LHCN-M2 (cell line): ENCODE results near the gene FBXO40. TPM values are rescaled to one million over a fixed set of nuclear protein-coding genes. Genes with fewer than 3 reads are reported as not detected.

Source experiments
- DNase-seq: peaks from one replicate; pipeline ENCODE4 v3.0.0-alpha.2; 2012; ENCODE audit warnings: low read depth
- total RNA-seq: library from RNA; depleted of rRNA; stranded (reverse); fragments of >200 nt; gene quantifications from 2 replicates; pipeline ENCODE4 v1.2.3, GENCODE V29; 2014; rRNA removed

Gene FBXO40
- total RNA-seq, 1 experiment from 2014 or later = not detected

DNA sequence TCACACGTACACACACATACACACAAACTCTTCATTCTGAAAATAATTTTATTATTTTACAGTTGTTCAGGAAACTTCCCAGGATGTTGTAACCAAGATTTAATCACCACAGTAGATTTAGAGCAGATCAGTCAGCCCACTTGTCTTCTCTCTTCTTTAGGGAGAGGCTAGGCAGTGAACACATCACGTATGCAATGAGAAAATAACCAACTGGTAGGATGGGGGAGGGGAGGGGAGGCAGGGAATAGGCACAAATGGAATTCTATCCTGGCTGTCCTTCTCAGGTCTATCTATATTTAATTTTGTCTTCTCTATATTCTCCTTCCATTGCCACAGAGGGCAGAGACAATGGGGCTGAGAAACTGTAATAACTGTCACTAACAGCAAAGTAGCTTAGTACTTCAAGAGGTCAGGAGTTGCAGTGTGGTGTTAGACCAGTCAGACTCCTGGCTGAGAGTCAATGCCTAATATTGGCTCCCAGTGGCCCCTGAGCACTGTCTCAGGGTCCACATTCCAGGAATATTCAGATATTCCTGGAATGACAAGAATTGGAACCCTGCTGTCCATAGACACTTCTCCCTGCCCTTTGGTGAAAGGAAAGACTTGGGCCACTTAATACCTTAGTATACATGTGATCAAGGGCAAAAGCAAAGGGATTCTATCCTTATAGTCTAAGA lies 70.1 kb downstream of the FBXO40 start:
- no peak for DNase-seq

DNA sequence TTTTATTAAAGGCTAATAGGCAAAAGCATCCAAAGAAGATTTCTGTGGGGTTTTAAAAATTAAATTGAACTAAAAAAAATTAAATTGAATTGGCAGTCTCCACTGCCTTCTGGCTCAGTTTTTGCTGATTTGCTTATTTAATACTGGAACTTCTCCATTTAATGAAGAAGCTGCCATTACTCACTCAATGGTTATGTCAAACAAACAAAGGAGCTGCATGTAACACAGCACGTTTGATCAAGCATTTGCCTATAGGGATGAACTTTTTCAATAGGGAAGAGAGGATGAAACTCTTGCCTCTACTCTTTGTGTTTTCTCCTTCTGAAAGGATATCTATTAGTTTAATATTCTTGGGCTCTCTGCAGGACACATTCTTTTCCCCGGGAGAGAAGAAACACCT lies 72.3 kb downstream of the FBXO40 start:
- no peak for DNase-seq

DNA sequence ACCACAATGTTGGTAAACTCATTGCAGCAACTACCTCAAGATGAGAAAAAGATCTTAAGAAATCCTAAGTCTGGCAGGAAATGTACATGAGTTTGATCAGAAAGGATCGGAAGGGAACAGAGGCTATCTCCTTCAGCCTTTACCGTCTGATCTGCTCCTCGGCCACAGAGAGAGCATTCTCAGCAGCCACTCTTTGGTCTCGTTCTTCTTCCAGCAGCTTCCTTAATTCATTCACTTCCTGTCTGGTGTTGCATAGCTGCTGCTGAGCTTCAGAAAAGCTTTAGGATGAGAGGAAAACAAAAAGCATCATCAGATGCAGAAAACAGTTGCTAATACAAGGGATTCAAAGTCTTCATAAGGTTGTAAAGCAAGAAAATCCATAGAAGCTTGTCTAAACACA lies 74.2 kb downstream of the FBXO40 start:
- DNase-seq = no peak

DNA sequence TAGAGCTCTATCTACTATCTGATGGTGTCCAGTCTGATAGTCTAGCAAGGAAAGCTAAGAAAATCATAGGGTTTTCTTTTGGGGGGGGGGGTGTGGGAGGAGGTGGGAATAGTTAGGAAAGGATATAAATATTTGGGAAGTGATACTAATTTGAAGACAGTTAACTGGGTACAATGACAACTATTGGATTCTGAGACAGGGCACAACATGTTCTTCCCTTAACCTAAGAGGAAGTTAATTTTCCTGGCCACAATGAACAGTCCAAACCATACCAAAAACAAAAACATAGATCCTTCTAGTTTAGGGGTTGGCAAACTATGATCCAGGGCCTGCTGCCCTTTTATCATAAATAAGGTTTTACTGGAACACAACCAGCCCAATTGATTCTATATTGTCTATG lies 77.5 kb downstream of the FBXO40 start:
- no peak for DNase-seq

DNA sequence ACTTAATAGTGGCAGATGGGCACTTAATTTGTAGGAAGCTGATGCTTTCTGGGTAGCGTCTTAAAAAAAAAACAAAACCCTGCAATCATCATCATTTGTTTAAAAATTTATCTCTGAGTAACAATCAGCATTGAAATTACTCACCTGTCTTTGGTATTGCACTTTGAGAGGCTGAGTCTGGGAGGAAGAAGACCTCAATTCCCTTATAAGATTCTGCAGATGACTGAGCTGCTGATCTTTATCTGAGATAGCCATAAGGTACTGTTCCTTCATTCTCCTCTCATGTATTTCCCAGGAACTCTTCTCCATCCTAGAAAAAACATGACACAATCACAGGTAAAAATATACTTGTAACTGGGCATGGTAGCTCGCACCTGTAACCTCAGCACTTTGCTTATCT lies 84.0 kb downstream of the FBXO40 start:
- DNase-seq = no peak

Other genes with a start within 250 kb of the FBXO40 start
- 11.9 and 14.6 TPM in 2 replicates for gene POLQ, start 47.4 kb upstream of the FBXO40 start, total RNA-seq
- not detected in 2 replicates for gene ARGFX, start 25.4 kb upstream of the FBXO40 start, total RNA-seq
- not detected in 2 replicates for gene HCLS1, start 67.5 kb downstream of the FBXO40 start, total RNA-seq
- gene GOLGB1, start 156.4 kb downstream of the FBXO40 start, total RNA-seq = 17.4 and 23.1 TPM in 2 replicates
- 18.9 and 21.4 TPM in 2 replicates for gene IQCB1, start 241.7 kb downstream of the FBXO40 start, total RNA-seq
- 0.90 and 0.92 TPM in 2 replicates for gene EAF2, start 241.8 kb downstream of the FBXO40 start, total RNA-seq